ENCODE results near the gene SDHAF4.

Gene SDHAF4

DNA sequence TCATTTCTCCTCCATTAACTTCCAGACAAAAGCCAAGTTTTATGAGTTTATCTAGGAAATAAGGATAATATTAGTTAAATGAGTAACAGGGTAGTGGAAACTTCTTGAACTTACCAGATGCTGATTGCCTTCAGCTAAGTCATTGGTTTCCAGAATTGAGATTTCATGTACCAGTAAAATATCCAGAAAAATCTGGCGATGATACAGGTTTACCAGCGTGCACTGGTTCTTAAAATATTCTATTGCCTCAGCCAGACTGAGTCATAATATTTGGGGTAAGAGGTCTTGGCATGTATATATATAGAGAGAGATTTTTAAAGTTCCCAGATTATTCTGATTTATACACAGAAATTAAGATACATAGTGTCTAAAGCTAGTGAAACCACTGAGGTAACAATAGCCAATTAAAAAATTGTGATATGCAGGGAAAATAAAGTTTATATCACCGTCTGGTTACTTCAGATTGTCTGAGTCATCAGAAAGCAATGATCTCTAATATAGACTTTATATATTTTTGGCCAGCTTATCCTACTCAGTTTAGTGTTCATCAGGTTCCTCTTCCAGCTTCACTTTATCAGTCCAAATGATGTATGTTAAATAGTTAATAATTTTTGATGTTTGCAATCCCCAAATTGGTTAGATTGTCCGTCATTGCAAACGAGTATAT lies 39.5 kb upstream of the SDHAF4 start:
- ATAC-seq (ENCODE audit: low read depth) (no peak), DNase-seq (ENCODE audit: low spot score) (no peak)
- Histone ChIP-seq H3K27me3 (ENCODE audit: insufficient read depth, poor library complexity, severe bottlenecking) (no peaks in the 10 kb centered on the region), H3K36me3 (ENCODE audit: low read depth) (peaks cover 51% of the 10 kb centered on the region), H3K9me3 (ENCODE audit: severe bottlenecking) (no peaks in the 10 kb centered on the region), H3K27ac (ENCODE audit: poor library complexity, severe bottlenecking) (no peak overlapping the region), H3K4me3 (ENCODE audit: severe bottlenecking) (no peak overlapping the region), H3K4me1 (ENCODE audit: insufficient read depth, poor library complexity, severe bottlenecking) (no peaks in the 10 kb centered on the region)
- TF ChIP-seq, protein P1, sequence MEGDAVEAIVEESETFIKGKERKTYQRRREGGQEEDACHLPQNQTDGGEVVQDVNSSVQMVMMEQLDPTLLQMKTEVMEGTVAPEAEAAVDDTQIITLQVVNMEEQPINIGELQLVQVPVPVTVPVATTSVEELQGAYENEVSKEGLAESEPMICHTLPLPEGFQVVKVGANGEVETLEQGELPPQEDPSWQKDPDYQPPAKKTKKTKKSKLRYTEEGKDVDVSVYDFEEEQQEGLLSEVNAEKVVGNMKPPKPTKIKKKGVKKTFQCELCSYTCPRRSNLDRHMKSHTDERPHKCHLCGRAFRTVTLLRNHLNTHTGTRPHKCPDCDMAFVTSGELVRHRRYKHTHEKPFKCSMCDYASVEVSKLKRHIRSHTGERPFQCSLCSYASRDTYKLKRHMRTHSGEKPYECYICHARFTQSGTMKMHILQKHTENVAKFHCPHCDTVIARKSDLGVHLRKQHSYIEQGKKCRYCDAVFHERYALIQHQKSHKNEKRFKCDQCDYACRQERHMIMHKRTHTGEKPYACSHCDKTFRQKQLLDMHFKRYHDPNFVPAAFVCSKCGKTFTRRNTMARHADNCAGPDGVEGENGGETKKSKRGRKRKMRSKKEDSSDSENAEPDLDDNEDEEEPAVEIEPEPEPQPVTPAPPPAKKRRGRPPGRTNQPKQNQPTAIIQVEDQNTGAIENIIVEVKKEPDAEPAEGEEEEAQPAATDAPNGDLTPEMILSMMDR (IDR thresholded peaks at IDR 0.05; ENCODE audit: poor library complexity, severe bottlenecking): no peak

DNA sequence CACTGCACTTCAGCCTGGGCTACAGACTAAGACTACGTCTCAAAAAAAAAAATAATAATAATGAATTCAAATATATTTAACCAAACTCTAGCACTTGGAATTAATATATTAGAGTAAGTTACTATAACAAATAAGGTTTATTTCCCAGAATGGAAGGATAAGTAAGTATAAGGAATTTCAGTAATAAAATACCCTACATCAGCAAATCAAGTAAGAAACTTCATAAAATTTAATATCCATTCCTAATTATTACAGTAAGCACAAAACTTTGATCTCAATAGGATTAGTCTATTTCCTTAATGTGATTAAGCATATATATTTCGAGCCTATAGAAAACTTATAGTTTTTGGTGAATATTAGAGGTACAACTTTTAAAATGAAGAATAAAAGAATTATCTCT lies 36.7 kb upstream of the SDHAF4 start:
- ATAC-seq (ENCODE audit: low read depth) (no peak), DNase-seq (ENCODE audit: low spot score) (no peak)
- H3K27me3 ChIP-seq (ENCODE audit: insufficient read depth, poor library complexity, severe bottlenecking): no peaks in the 10 kb centered on the region

DNA sequence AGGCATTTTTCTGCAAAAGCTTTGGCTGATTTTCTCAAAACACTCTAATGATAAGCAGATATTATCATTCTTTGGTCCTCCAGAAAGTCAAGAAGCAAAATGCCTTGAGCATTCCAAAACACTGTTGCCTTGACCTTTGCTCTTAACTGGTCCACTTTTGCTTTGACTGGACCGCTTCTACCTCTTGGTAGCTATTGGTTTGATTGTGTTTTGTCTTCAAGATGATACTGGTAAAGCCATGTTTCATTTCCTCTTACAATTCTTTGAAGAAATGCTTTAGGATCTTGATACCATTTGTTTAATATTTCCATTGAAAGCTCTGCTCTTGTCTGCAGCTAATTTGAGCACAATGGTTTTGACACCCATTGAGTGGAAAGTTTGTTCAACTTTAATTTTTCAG lies 35.6 kb upstream of the SDHAF4 start:
- Histone ChIP-seq H3K27ac (ENCODE audit: poor library complexity, severe bottlenecking) (no peak overlapping the region), H3K9me3 (ENCODE audit: severe bottlenecking) (no peaks in the 10 kb centered on the region), H3K36me3 (ENCODE audit: low read depth) (peaks cover 38% of the 10 kb centered on the region), H3K4me1 (ENCODE audit: insufficient read depth, poor library complexity, severe bottlenecking) (no peaks in the 10 kb centered on the region), H3K27me3 (ENCODE audit: insufficient read depth, poor library complexity, severe bottlenecking) (no peaks in the 10 kb centered on the region), H3K4me3 (ENCODE audit: severe bottlenecking) (no peak overlapping the region)
- ATAC-seq (ENCODE audit: low read depth) (no peak), DNase-seq (ENCODE audit: low spot score) (no peak)
- TF ChIP-seq, protein P1 (IDR thresholded peaks at IDR 0.05; ENCODE audit: poor library complexity, severe bottlenecking): no peak

More for the DNA sequence above, 36.7 kb upstream of the SDHAF4 start:
- TF ChIP-seq, protein P1 (IDR thresholded peaks at IDR 0.05; ENCODE audit: poor library complexity, severe bottlenecking): no peak
- no peaks in the 10 kb centered on the region for H3K4me1 ChIP-seq (ENCODE audit: insufficient read depth, poor library complexity, severe bottlenecking)
- H3K4me3 ChIP-seq (ENCODE audit: severe bottlenecking): no peak overlapping the region
- H3K36me3 ChIP-seq (ENCODE audit: low read depth): peaks cover 46% of the 10 kb centered on the region
- H3K27ac ChIP-seq (ENCODE audit: poor library complexity, severe bottlenecking): no peak overlapping the region
- no peaks in the 10 kb centered on the region for H3K9me3 ChIP-seq (ENCODE audit: severe bottlenecking)

DNA sequence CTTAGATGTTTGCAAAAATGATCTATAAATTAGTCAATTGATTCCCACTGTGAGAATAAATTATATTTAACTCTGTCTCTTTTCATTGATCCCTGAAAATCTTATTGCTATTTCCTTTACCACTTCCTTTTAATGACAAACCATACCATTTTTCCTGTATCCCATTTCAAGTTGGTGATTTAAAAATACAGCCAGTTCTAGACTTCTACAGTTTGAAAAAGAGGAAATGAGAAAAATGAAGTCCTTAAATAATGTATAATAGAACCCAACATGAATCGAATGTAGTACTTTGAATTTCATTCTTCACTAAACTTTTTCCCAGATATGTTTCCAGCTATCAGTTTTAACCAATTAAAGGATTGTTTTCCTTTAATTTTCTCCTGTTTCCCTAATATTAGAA lies 29.5 kb upstream of the SDHAF4 start:
- ATAC-seq (ENCODE audit: low read depth) (no peak), DNase-seq (ENCODE audit: low spot score) (no peak)
- TF ChIP-seq, protein P1 (IDR thresholded peaks at IDR 0.05; ENCODE audit: poor library complexity, severe bottlenecking): no peak
- Histone ChIP-seq H3K36me3 (ENCODE audit: low read depth) (peaks cover 43% of the 10 kb centered on the region), H3K9me3 (ENCODE audit: severe bottlenecking) (no peaks in the 10 kb centered on the region), H3K4me3 (ENCODE audit: severe bottlenecking) (no peak overlapping the region), H3K4me1 (ENCODE audit: insufficient read depth, poor library complexity, severe bottlenecking) (no peaks in the 10 kb centered on the region), H3K27ac (ENCODE audit: poor library complexity, severe bottlenecking) (no peak overlapping the region), H3K27me3 (ENCODE audit: insufficient read depth, poor library complexity, severe bottlenecking) (no peaks in the 10 kb centered on the region)

DNA sequence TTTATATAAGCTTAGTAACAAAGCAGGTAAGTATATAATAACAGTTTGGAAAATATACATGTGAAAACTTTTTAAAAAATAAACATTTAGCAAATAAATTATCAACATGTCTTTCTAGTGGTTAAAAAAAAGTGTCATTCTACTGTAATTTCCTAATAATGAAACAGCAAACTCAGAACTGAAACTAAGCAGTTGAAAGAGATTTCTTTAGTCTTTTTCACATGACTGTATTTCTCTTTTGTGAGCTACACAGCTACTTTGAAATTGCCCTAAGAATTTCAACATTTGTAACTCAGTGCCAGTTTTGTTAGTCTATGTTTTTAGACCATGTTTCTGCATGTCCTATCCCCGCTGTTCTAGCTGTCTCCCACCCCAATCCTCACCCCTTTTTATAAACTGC lies 28.4 kb upstream of the SDHAF4 start:
- DNase-seq (ENCODE audit: low spot score) (no peak), ATAC-seq (ENCODE audit: low read depth) (no peak)
- H3K9me3 ChIP-seq (ENCODE audit: severe bottlenecking): no peaks in the 10 kb centered on the region

More for the DNA sequence above, 28.4 kb upstream of the SDHAF4 start:
- H3K4me3 ChIP-seq (ENCODE audit: severe bottlenecking): no peak overlapping the region
- H3K36me3 ChIP-seq (ENCODE audit: low read depth): peaks cover 38% of the 10 kb centered on the region
- TF ChIP-seq, protein P1 (IDR thresholded peaks at IDR 0.05; ENCODE audit: poor library complexity, severe bottlenecking): no peak
- no peak overlapping the region for H3K27ac ChIP-seq (ENCODE audit: poor library complexity, severe bottlenecking)
- no peaks in the 10 kb centered on the region for H3K27me3 ChIP-seq (ENCODE audit: insufficient read depth, poor library complexity, severe bottlenecking)
- H3K4me1 ChIP-seq (ENCODE audit: insufficient read depth, poor library complexity, severe bottlenecking): no peaks in the 10 kb centered on the region
